Measurements from ENCODE around the gene RPS18.

RPS18 gene

GRCh38 chr6:33272275-33273128, 627 bp downstream of the RPS18 start:
- peak overlapping the region; percentile 61 for H3K4me3 ChIP-seq (ENCODE audit: low read depth, low read length)
- no peak for TF ChIP-seq CTCF (IDR thresholded peaks at IDR 0.05; ENCODE audit: borderline replicate concordance, insufficient read depth, low read depth, low read length)

GRCh38 chr6:33273129-33273923, 1.5 kb downstream of the RPS18 start:
- no peak for TF ChIP-seq CTCF (IDR thresholded peaks at IDR 0.05; ENCODE audit: borderline replicate concordance, insufficient read depth, low read depth, low read length)
- H3K4me3 ChIP-seq (ENCODE audit: low read depth, low read length) = peak overlapping the region; percentile 61

- TF ChIP-seq CTCF (IDR thresholded peaks at IDR 0.05; ENCODE audit: borderline replicate concordance, insufficient read depth, low read depth, low read length) = no peak
- H3K4me3 ChIP-seq (ENCODE audit: low read depth, low read length) = peak overlapping the region; percentile 18
These were observed 2.3 kb downstream of the RPS18 start for GRCh38 chr6:33273924-33274902.

GRCh38 chr6:33275795-33276580, 4.1 kb downstream of the RPS18 start:
- H3K4me3 ChIP-seq (ENCODE audit: low read depth, low read length) = peak overlapping the region; percentile 57

- peak overlapping the region; percentile 57 for H3K4me3 ChIP-seq (ENCODE audit: low read depth, low read length)
- TF ChIP-seq CTCF (IDR thresholded peaks at IDR 0.05; ENCODE audit: borderline replicate concordance, insufficient read depth, low read depth, low read length) = no peak
These were observed 4.6 kb downstream of the RPS18 start for GRCh38 chr6:33276581-33276863.

- TF ChIP-seq CTCF (IDR thresholded peaks at IDR 0.05; ENCODE audit: borderline replicate concordance, insufficient read depth, low read depth, low read length) = peak; percentile 58
- H3K4me3 ChIP-seq (ENCODE audit: low read depth, low read length) = peak within 1 kb of the TSS; percentile 57
These were observed 5.2 kb downstream of the RPS18 start, which contains the start of gene B3GALT4 for GRCh38 chr6:33276864-33277662. Gene B3GALT4 (plus strand): TSS chr6:33277123. CDS start chr6:33277420, 297 bp downstream.

All from GM12875 (cell line).